Measurements from ENCODE around the gene SORBS1. TPM values are rescaled to one million over a fixed set of nuclear protein-coding genes. Genes with fewer than 3 reads are reported as not detected.

Gene SORBS1
- 3.3 TPM for polyA plus RNA-seq (2013, experiment 1 of 2; ENCODE audit: insufficient read length)
- 3.4 TPM for polyA plus RNA-seq (2013, experiment 2 of 2; ENCODE audit: insufficient read length)

DNA sequence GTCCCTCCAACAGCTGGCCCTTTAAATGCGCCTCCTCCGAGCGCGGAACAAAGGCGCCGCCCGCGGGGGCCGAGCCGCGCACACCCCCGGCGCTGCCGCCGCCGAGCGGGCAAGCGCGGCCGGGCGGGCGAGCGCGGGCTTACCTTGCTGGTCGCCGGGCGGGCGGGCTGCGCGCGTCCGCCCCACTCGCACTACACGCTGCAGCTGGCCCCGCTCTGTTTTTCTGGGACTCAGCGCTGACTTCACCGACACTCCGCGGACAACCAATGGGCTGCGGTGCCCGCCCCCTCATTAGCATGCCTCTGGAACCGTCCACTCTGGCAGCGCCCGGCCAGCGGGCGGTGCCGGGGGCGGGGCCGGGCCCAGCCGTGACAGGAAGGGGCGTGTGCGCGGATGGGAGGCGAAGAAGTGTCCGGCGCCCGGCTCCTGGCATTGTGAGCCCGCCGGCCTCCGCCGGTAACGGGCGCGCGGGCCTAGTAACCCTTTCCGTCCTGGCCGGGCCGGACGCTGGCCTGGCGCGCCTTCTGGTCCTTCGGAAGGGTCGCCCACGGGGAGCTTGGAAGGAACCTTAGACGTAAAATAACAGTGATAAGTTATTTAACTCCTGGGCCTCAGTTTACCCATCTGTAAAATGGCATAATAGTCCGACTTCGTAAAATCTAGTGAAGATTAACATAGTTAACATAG, at the start of gene SORBS1:
TSS of gene SORBS1 (minus strand) at position 195 of the 687 bp plus-strand sequence. CDS start 120,236 bp downstream, outside the sequence.
- peak; percentile 95 for DNase-seq

DNA sequence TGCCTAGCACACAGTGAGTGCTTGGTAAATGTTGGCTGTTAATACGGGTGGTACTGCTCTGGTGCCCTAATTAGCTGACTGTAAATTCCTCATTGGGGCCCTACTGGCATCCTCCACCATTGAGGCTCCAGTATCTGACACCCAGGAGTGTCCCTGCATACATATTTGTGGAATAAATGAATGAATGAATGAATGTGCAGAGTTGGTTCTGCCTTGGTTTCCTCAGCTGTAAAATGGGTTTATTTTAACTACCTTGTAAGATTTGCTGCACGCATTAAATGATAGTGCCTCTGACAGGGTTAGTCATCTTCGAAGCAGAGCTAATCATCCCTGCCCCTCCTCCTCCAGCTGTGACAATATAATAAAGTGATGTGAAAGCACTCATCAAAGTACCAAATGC, 49.6 kb upstream of the SORBS1 start:
- DNase-seq: no peak

DNA sequence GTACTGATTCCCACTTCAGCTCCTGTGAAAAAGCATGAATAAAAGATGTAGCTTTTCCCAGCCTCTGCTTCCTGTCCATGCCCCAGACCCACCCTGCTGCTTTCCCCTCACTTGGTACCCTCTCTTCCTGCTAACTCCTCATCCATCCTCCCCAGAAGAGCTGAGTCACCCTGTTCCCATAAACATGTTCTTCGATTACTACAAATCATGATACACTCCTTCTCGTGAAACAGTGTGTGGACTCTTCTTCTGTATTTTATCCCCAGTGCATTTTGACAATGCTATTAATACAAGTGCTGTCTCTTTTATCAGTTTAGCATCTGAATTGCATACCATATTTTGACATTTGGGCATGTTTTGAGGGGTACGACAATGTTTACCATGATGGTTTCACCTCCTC, 45.8 kb upstream of the SORBS1 start:
- DNase-seq: no peak

GRCh38 chr10:95605163-95605562, 44.0 kb upstream of the SORBS1 start:
- no peak for DNase-seq

DNA sequence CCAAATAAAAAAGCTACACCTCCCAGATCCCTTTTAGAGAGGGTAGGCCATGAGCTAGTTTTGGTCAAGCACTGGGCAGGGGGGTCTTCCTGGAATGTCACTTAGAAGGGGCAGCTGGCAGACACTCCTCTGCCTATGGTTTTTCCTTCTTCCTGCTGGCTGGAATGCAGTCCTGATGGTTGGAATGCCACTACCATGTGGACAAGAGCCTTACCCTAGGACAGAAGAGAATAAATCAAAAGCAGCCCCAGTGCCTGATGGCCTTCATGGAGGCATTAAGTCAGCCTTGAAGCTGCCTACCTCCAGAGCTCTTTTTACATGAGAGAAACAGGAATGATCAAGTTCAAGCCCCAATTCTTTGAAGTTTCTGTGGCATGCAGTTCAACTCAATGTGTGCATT, 43.5 kb upstream of the SORBS1 start:
- DNase-seq: peak; percentile 28

DNA sequence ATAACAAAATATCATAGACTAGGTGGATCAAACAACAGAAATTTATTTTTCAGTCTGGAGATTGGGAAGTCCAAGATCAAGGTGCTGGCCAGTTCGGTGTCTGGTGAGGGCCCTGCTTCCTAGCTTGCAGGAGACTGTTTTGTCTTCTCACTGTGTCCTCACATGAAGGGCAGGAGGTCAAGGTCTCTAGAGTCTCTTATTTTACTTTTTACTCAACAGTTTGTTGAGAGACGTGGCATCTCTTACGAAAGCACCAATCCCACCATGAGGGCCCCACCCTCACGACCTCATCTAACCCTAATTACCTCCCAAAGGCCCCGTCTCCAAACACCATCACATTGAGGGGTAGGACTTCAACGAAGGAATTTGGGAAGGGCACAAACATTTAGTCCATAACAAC, 41.2 kb upstream of the SORBS1 start:
- DNase-seq: no peak

- DNase-seq: peak; percentile 80
Observed at GRCh38 chr10:95601116-95601719, 40.0 kb upstream of the SORBS1 start.

DNA sequence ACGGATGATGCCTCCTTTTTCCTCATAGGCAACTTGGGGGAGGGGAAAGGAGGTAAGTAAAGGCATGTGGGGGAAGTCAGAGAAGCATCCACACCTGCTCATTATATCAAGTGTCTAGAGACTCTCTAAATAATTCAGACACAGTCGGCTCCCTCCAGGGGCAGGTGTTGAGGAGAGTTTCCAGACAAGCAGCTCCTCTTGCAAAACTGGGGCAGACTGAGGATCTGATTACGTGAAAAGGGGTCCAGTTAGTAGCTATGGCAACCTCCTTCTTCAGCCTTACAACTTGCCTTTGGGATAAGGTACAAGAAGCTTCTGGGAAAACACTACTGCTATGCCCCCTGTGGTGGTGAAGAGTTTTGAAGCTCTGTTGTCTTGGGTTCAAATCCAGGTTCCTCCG, 39.0 kb upstream of the SORBS1 start:
- no peak for DNase-seq

- DNase-seq: no peak
Observed at GRCh38 chr10:95597788-95598187, 36.6 kb upstream of the SORBS1 start.

GRCh38 chr10:95588025-95588424, 26.9 kb upstream of the SORBS1 start:
- DNase-seq: no peak

DNA sequence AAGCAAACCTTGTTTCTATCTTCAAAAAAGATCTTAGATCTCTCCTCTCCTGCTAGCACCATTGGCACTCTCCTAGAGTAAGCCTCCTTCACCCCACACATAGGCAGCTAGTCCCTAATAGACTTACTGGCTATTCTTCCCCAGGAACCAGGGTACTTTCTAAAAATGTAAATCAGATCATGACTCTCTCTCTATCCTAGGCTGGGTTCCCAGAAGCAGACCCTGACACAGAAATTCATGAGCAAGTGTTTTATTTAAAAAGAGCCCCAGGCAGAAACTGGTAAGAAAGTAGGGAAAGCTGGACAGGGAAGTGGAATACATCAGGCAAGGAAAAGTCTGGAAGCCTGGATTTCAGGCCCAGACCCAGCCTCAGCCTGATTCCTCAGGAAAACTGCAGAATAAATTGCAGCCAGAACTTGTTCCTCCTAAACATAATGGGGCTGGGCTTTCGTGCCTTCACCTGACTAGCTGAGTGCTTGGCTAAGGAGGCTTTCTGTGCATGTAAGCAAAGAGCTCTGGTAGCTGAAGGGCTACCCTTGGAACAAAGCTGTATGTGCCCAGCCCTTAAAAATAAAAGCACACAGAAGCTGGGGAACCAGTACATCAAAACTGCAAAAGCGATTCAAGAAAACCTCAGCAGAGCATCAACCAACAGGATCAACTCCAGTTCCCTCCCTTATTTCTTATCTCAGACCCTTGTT, 18.8 kb upstream of the SORBS1 start:
- DNase-seq: no peak

GRCh38 chr10:95579292-95579691, 18.1 kb upstream of the SORBS1 start:
- DNase-seq: no peak

- no peak for DNase-seq
Observed at GRCh38 chr10:95578619-95579018, 17.4 kb upstream of the SORBS1 start.

GRCh38 chr10:95574649-95575365, 13.6 kb upstream of the SORBS1 start:
- DNase-seq: no peak

DNA sequence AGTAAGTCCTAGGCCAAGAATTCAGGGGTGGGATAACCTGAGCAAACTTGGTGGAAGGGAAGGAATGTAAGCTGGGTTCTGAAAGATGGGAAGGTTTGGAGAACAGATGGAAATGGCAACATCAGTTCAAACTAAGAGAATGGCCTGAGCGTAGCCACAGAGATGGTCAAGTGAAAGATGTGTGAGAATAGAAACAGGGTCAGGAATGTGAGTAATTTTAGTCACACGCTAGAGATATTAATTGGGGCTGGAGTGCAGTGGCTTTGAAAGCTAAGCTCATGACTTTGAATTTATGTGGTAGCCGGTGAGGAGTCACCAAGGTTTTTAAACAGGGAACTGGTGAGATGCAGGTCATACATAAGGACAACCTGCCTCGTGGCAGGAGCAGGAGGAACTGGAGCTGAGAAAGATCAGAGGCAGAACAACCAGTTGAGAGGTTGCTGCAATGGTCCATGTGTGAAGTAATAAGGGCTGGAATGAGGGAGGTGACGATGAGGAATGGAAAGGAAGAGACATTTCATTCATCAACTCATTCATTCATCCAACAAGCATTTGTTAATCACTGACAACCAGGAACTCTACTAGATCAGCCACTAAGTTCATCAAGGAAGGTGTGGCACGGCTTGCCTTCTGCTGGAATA, 12.9 kb upstream of the SORBS1 start:
- no peak for DNase-seq

DNA sequence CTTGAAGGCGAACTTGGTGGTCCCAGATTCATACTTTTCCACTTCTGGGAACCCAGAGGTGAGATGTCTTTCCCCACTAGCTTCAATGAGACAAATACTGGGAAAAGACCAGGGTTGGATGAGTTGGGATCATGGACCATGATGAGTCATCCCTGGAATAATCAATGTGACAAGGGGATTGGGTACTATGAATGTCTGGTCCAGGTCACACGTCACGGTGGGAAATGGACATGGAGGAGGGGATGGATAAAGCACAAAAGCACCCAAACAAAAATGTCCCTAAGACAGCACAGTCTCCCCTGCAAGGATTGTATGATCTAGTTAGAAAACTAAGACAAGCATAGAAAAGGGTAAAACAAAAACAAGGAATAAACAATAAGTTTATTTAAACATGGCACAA, 12.4 kb upstream of the SORBS1 start:
- no peak for DNase-seq

DNA sequence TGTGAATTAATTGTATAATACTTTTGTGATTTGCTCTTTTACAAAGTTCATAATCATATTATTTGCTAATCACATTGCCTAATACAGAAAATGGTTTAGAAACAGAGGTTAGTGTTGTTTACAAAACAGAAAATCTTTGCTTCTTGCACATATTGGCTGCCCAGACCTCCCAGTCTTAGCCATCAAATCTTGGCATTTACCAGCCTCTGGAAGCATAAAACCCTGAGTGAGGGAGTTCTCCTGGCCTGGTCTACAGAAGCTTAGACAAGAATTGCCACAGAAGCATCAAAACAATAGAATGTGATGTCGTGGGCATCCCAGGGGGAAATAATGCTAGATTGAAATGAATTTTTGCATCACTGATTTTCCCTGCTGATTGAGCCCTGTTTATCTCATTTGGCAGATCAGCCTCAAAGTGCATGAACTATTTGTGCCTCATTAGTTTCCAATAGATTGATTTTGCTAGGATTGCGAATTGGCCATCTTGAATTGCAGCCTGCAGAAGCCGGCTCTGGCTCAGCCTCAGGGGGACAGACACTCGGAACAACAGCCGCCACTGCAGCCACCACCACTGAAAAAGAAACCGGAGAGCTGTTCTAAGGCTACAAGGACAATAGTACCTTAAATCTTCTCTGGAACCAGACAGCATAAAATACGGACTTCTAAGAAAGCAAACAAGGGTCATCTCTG, 11.1 kb upstream of the SORBS1 start:
- no peak for DNase-seq

GRCh38 chr10:95571390-95571789, 10.2 kb upstream of the SORBS1 start:
- no peak for DNase-seq

GRCh38 chr10:95569368-95569767, 8.2 kb upstream of the SORBS1 start:
- no peak for DNase-seq

DNA sequence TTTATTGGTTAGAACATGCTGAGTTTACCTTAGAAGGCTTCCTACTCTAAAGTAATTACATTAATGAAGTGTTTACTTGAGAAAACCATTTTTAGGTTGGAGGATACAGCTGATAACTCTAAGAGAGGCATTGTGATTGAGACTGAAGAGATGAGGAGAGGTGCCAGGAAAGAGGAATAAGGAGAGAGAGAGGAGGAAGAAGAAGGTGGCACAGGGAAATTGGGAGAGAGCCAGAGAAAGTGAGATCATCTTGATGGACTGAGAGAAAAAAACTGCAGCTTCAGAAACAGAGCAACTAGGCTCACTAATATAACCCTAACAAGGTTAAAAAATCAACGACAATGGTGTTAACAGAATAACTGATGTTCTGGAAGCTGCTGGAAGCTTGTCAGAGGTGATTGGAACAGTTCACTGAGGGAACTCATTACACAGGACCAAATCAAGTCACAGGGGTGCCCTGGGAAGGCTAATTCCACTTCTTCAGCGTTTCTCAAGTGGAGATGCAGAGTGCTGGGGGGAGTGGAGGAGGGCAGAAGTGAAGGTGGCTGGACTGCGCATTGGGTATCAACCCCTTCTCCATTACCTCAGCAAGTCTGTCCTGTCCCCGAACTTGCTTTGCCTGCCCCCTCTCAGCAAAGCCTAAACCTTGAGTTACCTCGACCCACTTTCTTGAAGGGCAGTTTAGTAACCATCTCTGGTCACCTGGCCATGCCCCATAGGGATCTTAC, 6.9 kb upstream of the SORBS1 start:
- DNase-seq: no peak

DNA sequence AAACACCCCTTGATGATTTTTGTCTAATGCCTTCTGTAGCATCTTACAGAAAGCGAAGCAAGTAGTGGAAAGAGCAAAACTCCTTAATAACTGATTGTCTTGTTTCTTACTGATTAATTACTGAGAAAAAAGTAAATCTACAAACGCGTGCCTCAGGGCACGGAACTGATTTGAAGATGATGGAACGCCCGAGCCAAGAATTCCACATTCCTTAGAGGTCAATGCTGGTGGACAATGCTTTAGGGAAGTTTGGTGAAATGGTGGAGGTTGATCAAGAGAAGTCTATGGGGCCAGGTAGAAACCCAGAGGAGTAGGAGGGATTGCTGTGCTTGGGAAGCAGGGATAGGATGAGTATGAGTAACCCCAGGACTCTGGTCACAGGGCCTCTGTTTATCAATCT, 5.0 kb upstream of the SORBS1 start:
- no peak for DNase-seq
